ENCODE measurements around the gene UTS2.

GRCh38 chr1:7856345-7856744 is 3.5 kb upstream of the UTS2 start:
- TF ChIP-seq CTCF (IDR thresholded peaks at IDR 0.05; ENCODE audit: low read depth, low read length) (no peak), EZH2phosphoT487 (IDR thresholded peaks at IDR 0.05; ENCODE audit: low read depth) (no peak)

Measured in OCI-LY3 (cell line).